ENCODE data around the gene FXYD1.

Gene FXYD1

DNA sequence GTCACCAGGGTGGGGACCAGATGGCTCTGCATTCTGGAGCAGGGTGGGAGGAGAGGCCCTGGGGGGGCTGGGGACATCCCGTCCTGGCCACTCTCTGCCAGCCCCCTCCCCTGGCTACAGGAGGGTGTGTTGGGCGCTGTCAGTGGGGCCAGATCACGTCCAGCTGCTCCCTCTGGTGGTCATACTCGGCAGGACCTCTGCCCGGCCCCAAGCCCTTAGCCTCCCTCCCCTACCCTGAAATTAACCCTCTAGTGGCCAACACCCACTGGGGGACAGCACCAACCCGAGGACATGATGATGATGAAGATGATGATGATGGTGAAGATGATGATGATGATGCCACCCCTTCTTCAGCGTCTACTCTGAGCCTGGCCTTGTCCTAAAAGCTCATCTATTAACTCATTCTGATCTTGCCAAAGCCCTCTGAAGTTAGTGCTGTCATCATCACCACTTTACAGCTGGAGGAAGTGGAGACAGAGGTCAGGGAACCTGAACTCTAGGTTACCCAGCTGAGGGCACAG lies 3.2 kb upstream of the FXYD1 start:
- Mint-ChIP-seq H3K36me3 (ENCODE audit: low read depth) (no peaks in the 10 kb centered on the region), H3K9me3 (no peaks in the 10 kb centered on the region), H3K4me3 (peak overlapping the region; percentile 12 to 56 (median 16)), H3K27me3 (ENCODE audit: low read depth) (peaks cover 16% of the 10 kb centered on the region), H3K4me1 (peaks cover 38% of the 10 kb centered on the region), H3K27ac (peak overlapping the region; percentile 23 to 41 (median 26))
- TF ChIP-seq, protein P1, sequence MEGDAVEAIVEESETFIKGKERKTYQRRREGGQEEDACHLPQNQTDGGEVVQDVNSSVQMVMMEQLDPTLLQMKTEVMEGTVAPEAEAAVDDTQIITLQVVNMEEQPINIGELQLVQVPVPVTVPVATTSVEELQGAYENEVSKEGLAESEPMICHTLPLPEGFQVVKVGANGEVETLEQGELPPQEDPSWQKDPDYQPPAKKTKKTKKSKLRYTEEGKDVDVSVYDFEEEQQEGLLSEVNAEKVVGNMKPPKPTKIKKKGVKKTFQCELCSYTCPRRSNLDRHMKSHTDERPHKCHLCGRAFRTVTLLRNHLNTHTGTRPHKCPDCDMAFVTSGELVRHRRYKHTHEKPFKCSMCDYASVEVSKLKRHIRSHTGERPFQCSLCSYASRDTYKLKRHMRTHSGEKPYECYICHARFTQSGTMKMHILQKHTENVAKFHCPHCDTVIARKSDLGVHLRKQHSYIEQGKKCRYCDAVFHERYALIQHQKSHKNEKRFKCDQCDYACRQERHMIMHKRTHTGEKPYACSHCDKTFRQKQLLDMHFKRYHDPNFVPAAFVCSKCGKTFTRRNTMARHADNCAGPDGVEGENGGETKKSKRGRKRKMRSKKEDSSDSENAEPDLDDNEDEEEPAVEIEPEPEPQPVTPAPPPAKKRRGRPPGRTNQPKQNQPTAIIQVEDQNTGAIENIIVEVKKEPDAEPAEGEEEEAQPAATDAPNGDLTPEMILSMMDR (IDR thresholded peaks at IDR 0.05; ENCODE audit: unreplicated experiment in 3 of 3) = peak; percentile 88 to 93 (median 92)

DNA sequence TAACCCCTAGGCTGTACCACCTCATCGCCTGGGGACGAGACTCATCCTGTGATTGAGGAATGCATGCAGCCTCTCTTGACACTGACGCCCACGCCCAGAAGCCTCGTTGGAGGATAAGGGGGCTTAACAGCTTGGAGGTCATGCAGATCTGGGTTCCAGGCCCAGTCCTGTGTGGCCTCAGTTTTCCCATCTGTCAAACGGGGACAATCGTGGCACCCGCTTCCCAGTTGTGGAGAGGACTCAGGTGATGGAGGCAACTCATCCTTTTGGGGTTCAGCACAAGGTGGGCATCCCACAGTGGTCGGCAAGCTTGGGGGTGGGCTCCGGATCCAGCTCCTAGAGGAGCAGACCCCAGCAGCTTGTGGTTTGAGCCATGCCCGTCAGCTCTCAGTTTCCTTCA lies 2.4 kb upstream of the FXYD1 start:
- peaks cover 45% of the 10 kb centered on the region for H3K4me1 Mint-ChIP-seq
- no peak overlapping the region for H3K4me3 Mint-ChIP-seq
- H3K36me3 Mint-ChIP-seq (ENCODE audit: low read depth) = no peaks in the 10 kb centered on the region
- no peak overlapping the region for H3K27ac Mint-ChIP-seq
- peaks cover 22% of the 10 kb centered on the region for H3K27me3 Mint-ChIP-seq (ENCODE audit: low read depth)
- TF ChIP-seq, protein P1 (IDR thresholded peaks at IDR 0.05; ENCODE audit: unreplicated experiment in 3 of 3) = no peak
- H3K9me3 Mint-ChIP-seq = no peaks in the 10 kb centered on the region

DNA sequence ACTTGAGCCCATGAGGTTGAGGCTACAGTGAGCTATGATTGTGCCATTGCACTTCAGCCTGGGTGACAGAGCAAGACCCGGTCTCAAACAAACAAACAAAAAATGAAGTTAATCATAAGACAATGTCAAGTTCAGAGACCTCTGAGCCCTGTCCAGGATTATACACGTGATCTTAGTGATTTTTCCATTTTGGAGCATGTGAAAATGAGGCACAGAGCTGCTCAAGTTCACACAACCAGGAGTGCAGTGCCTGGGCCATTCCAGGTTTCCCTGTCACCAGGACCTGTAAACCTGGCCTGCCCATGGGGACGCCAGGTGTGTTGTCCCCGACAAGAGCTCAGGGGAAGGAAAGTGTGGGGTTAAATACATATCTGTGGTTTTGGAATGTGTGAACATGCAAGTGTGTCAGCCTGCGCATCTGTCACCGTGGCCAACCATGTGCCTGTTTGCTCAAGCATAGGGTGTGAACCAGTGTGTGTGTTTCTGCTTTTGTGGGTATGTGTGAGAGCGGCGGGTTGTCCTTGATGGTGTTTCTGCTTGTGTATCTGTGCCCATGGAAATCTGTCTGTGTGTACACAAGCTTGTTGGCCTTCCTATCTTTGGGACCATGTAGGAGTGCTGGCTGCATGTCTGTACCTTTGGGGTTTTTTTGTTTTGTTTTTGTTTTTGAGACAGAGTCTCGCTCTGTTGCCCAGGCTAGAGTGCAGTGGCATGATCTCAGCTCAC lies 1.5 kb upstream of the FXYD1 start:
- TF ChIP-seq, protein P1 (IDR thresholded peaks at IDR 0.05; ENCODE audit: unreplicated experiment in 3 of 3) = no peak
- Mint-ChIP-seq H3K27ac (peak overlapping the region; percentile 23 to 80 (median 46)), H3K27me3 (ENCODE audit: low read depth) (peaks cover 30% of the 10 kb centered on the region), H3K4me3 (peak overlapping the region; percentile 13 to 34 (median 31)), H3K36me3 (ENCODE audit: low read depth) (no peaks in the 10 kb centered on the region), H3K4me1 (peaks cover 53% of the 10 kb centered on the region), H3K9me3 (no peaks in the 10 kb centered on the region)

DNA sequence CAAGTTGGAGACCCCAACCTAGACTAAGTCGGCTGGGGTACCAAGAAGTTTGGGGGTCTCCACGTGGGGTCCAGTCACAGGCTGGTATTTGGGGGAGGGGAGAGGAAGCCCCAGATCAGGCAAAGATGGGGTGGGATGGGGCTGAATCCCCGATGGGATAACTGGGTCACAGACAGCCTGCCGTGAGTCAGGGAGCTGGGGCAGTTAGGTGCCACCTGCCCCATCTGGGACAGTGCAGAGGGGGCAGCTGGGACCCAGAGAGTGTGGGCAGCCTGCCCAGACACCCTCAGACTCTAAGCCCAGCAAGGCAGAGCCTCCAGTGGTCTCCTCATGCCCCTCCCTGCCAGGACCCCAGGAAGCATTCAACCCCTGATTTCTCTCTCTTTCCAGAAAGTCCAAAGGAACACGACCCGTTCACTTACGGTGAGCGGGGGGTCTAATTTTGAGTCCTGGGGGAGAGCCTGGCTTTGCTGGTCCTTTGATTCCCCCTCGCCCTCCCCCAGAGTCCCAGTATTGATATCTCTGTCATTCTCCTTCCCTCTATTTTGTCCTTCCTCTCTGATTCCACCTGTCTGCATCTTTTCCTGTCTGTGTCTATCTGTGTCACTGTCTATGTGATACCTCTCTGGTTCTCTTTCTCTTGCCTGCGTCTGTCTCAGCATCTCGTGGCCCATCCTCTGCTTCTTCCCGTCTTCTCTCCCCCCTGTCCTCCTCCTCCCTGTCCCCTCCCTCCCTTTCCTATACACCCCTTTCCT lies 1.8 kb downstream of the FXYD1 start:
- Mint-ChIP-seq H3K9me3 (no peaks in the 10 kb centered on the region), H3K27ac (peak overlapping the region; percentile 67 to 87 (median 87)), H3K4me3 (peak overlapping the region; percentile 69 to 80 (median 76)), H3K27me3 (ENCODE audit: low read depth) (peaks cover 44% of the 10 kb centered on the region), H3K36me3 (ENCODE audit: low read depth) (no peaks in the 10 kb centered on the region), H3K4me1 (peaks cover 59% of the 10 kb centered on the region)
- TF ChIP-seq, protein P1 (IDR thresholded peaks at IDR 0.05; ENCODE audit: unreplicated experiment in 3 of 3) = no peak

DNA sequence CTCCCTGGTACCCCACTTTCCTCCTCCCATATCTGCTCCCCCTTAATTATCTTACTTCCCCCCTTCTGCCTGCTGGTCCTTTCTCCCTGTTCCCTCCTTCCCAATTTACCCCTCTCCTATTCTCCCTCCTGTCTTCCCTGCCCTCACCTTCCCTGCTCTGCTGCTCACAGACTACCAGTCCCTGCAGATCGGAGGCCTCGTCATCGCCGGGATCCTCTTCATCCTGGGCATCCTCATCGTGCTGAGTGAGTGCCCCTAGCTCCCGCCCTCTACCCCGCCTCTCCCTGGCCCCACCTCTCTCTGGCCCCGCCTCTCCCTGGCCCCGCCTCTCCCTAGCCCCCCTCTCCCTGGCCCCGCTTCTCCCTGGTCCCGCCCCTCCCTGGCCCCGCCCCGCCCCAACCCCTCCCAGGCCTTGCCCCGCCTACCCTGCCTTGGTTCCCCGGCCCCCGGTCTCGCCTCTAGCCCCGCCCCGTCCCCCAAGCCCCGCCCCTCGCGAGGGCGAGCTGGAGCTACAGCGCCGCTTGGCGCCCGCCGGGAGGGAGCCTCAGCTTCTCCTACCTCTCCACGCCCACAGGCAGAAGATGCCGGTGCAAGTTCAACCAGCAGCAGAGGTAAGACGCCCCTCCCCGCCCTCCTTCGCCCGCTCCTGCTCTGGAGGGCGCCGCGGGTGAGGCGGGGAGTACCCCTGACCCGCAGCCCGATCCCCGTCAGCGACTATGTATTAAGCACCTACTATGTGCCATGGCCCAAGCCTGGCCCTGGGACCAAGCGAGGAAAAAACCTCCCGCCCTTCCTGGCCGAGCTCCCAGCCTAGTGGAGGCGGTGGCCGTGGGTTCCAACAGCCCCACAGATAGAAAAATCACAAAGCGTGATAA lies 2.6 kb downstream of the FXYD1 start:
- Mint-ChIP-seq H3K27ac (peak overlapping the region; percentile 67 to 87 (median 87)), H3K9me3 (no peaks in the 10 kb centered on the region)

More for the DNA sequence above, 2.6 kb downstream of the FXYD1 start:
- peaks cover 54% of the 10 kb centered on the region for H3K4me1 Mint-ChIP-seq
- peaks cover 47% of the 10 kb centered on the region for H3K27me3 Mint-ChIP-seq (ENCODE audit: low read depth)
- peak overlapping the region; percentile 76 to 83 (median 78) for H3K4me3 Mint-ChIP-seq
- no peaks in the 10 kb centered on the region for H3K36me3 Mint-ChIP-seq (ENCODE audit: low read depth)
- TF ChIP-seq, protein P1 (IDR thresholded peaks at IDR 0.05; ENCODE audit: unreplicated experiment in 3 of 3) = peak in 2 of 3 experiments; percentile 15 to 33

Data from nephron (organoid).